Epithelial cell of proximal tubule (primary cell): Measurements from ENCODE around the gene RPUSD3. TPM values are rescaled to one million over a fixed set of nuclear protein-coding genes. Genes with fewer than 3 reads are reported as not detected.

Experiments
- DNase-seq: peaks from one replicate; pipeline ENCODE4 v3.0.0-alpha.2; 2011; ENCODE audit warnings: low read depth
- H3K4me3 ChIP-seq: 2 replicates; pipeline ENCODE4 v1.5.1; 2011; ENCODE audit warnings: low read depth, mild to moderate bottlenecking, low read length
- CTCF ChIP-seq: conservative IDR thresholded peaks from 2 replicates; pipeline ENCODE4 v1.5.1; 2012; ENCODE audit warnings: low read depth, mild to moderate bottlenecking, low read length
- total RNA-seq: library from RNA; depleted of rRNA; stranded (reverse); fragments of >200 nt; gene quantifications from 2 replicates; pipeline ENCODE4 v1.2.3, GENCODE V29; 2015

Gene RPUSD3
- total RNA-seq, 1 donor from 2014 or later = 45.1 TPM

GRCh38 chr3:9864200-9864927 is 20.6 kb upstream of the RPUSD3 start:
- no peak for TF ChIP-seq CTCF
- peak; percentile 76 for DNase-seq
- H3K4me3 ChIP-seq = no peak overlapping the region

GRCh38 chr3:9863058-9863772 is 19.4 kb upstream of the RPUSD3 start:
- TF ChIP-seq CTCF = no peak

GRCh38 chr3:9862391-9863057 is 18.7 kb upstream of the RPUSD3 start:
- peak overlapping the region; percentile 27 for H3K4me3 ChIP-seq
- no peak for DNase-seq
- TF ChIP-seq CTCF = peak; percentile 54

More at GRCh38 chr3:9863058-9863772, 19.4 kb upstream of the RPUSD3 start:
- no peak overlapping the region for H3K4me3 ChIP-seq
- no peak for DNase-seq

GRCh38 chr3:9861626-9862130 is 17.9 kb upstream of the RPUSD3 start:
- no peak for TF ChIP-seq CTCF
- no peak for DNase-seq
- no peak overlapping the region for H3K4me3 ChIP-seq

- no peak for TF ChIP-seq CTCF
- no peak for DNase-seq
- no peak overlapping the region for H3K4me3 ChIP-seq
These were observed 17.4 kb upstream of the RPUSD3 start for GRCh38 chr3:9861201-9861600.

- TF ChIP-seq CTCF = no peak
- H3K4me3 ChIP-seq = no peak overlapping the region
- no peak for DNase-seq
These were observed 15.8 kb upstream of the RPUSD3 start for GRCh38 chr3:9859530-9860025.
